HG03139 (cell line): ENCODE data around the gene BTRC.
A peak's percentile ranks its signal among the peaks of the same experiment; 100 is the strongest.

Source experiments
- ATAC-seq: cut with Tn5 transposase; IDR thresholded peaks from one replicate; pipeline ENCODE4 v1.9.1; 2021; ENCODE audit not compliant: unreplicated experiment

Gene BTRC

DNA sequence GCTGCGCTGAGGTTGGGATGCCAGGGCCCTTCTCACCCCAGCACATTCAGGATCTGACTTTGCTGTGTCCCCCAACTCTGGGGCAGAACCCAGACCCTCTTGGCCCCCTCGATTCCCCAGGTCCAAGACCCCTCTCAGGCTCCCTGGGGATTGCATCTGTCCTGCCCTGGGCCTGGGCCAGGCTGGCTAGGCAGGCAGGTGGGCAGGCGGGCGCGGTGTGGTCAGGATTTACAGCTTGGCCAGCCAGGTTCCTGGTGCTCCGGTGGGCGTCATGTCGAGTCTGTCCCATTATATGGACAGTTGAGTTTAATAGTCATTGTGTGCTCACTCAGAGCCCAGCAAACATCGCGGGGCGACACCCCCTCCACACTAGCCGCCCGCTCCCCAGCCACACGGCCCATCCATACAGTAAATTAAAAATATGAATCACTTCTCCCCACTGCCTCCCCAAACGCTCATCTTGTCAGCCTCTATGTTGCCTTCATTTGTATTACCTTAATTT is 210.6 kb downstream of the BTRC start:
- no peak for ATAC-seq

DNA sequence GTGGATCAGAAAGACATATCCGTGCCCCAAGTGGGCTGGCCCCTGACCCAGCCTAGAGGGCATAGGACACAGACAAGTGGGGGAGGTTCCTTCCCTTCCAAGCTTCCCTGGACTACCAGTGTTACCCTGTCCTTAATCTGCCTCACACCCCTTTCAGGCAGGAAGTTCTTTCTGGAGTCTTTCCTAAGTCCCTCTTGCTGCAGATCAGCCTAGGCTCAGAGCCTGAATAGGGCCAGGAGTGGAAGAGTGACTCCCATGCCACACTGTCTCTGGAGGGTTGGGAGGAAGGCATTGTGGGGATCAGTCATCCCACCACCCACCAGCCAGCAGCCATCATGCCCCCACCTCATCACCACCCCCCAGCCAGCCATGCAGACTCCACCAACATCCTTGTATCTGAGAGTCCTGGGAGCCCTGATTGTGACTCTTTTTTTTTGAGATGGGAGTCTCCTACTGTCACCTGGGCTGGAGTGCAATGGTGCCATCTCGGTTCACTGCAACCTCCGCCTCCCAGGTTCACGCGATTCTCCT is 211.5 kb downstream of the BTRC start:
- no peak for ATAC-seq

DNA sequence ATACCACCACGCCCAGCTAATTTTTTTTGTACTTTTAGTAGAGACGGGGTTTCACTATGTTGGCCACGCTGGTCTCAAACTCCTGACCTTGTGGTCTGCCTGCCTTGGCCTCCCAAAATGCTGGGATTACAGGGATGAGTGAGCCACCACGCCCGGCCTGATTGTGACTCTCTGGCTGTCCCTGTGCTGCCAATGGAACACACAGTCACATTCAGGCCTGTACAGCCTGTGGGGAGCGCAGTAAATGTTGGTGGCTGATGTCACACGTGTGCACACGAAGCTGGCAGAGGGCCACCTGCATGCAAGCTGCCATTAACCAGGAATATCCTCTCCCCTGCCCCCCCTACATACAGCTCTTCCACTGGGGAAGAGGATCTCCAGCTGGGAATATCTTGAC is 212.0 kb downstream of the BTRC start:
- no peak for ATAC-seq

GRCh38 chr10:101566333-101567164 is 212.6 kb downstream of the BTRC start:
- no peak for ATAC-seq

- ATAC-seq: no peak
Observed at GRCh38 chr10:101567165-101568006, 213.4 kb downstream of the BTRC start.

GRCh38 chr10:101568054-101568745 is 214.2 kb downstream of the BTRC start:
- no peak for ATAC-seq

- ATAC-seq: no peak
Observed at GRCh38 chr10:101569323-101569621, 215.3 kb downstream of the BTRC start.

GRCh38 chr10:101569622-101570427 is 215.9 kb downstream of the BTRC start:
- peak; percentile 56 for ATAC-seq

DNA sequence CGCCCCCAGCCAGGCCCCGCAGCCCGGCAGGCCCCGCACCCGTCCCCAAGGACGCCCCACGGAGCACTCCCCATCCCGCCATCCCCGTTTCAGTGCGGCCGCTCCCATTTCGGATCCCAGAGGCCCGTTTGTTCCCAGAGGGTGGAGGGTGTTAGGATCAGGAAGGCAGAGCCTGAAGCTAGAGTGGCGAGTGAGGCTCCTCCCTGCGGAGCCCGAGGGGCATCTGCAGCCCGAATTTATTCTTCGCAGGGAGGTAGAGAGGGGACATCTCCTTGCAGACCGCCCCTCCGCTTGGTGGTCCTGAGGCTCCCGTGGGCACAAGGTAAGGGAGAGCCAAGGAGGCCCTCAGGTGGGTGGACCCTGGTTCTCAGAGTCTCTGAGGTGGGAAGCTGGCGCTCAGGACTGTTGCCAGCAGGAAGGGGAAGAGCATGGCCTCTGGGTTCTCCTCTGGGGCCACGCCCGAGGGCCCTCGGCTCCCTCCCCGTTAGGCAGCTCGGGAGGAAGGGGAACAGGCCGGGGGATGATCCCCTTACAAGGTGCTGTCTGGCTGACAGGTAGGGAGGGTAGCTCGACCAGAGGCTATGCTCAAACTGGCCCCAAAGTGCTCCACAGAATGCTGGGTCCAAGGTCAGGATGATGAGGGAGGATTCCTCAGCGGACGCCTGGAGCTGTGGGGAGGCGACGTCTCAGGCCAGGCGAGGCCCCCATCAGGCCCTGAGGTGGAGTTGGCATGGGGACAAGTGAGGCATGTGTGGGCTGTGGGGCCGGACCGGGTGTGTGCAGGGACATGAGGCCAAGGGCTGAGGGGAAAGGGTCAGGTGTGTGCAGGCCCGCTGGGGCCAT is 216.7 kb downstream of the BTRC start:
- peak; percentile 19 for ATAC-seq

DNA sequence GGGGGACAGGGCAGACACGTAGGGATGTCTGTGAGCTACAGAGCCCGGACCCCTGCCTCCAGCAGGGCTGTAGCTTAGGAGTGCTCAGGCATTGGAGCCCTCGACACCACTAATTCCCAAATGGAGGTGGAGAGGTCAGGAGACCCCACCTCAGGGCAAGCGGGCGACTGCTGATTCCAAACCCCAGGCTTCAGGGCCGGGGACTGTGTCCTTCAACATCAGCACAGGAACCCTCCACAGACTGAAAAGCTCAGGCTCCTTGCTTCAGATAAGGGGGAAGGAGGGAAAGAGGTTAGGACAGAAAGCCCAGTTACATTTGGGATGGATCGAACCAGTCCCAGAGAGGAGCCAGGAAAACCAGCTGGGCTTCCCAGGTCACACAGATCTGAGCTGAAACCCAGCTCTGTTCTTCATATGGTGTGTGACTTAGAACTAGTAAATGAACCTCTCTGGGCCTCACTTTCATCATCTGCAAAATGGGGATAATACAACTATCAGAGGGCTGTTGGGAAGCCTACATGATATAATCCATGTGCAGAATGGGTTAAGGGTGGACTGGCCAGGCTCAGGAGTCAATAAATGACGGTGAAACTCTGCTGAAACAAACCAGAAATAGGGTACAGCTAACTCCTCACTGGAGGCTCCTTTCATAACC is 217.4 kb downstream of the BTRC start:
- ATAC-seq: no peak

- no peak for ATAC-seq
Observed at GRCh38 chr10:101572126-101572525, 218.2 kb downstream of the BTRC start.

- ATAC-seq: no peak
Observed at GRCh38 chr10:101572785-101573184, 218.8 kb downstream of the BTRC start.

DNA sequence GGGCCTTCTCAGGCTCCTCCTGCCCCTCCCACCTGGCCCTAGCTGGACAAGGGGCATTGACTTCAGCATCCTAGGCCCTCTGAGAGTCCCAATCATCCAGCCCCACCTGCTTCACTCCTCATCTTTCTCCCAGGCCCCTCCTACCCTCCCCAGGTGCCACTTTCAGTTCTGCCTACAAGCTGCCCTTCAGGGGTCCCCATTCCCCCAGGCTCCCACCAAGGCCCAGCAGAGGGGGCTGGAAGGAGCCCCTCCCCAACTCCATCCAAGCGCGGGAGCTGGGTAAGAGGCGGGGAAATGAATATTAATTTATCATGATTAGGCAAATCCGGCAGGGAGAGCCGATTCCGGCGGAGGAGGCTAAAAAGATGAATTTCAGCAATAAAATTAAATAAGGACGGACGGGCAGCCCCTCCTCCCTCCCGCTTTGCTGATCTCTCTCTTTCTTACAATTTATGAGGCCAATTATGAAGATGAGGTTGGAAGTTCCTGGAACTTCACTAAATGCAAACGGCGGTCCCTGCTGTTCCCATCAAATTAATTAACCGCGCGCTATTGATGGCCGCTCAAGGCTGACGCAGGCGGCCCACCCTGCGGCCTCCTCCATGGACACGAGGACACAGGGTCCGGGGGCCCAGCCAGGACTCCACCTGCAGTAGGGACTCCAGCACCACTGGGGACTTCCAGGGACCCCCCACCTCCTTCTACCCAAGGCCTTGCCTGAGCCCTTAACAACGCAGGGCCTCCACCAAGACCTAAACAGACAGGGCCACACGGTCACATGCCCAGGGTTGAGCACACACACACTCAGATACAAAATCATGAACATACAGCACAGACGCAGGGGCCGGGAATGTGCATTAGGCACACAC is 220.2 kb downstream of the BTRC start:
- no peak for ATAC-seq

- no peak for ATAC-seq
Observed at GRCh38 chr10:101575091-101575490, 221.1 kb downstream of the BTRC start.

- no peak for ATAC-seq
Observed at GRCh38 chr10:101575580-101576210, 221.7 kb downstream of the BTRC start.

GRCh38 chr10:101576211-101576863 is 222.4 kb downstream of the BTRC start:
- no peak for ATAC-seq
